ENCODE results near the gene SYT7.

- TF ChIP-seq, protein P1, sequence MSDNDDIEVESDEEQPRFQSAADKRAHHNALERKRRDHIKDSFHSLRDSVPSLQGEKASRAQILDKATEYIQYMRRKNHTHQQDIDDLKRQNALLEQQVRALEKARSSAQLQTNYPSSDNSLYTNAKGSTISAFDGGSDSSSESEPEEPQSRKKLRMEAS (IDR thresholded peaks at IDR 0.05), result no peak
- TF ChIP-seq CTCF (IDR thresholded peaks at IDR 0.05; ENCODE audit: low read depth, low read length, missing input control) (no peak), FOXA1 (IDR thresholded peaks at IDR 0.05) (no peak), YY1 (IDR thresholded peaks at IDR 0.05) (no peak), SP1 (IDR thresholded peaks at IDR 0.05) (no peak), EGR1 (IDR thresholded peaks at IDR 0.05; ENCODE audit: low read depth in 2 of 2) (no peak), JUND (IDR thresholded peaks at IDR 0.05) (no peak), GABPA (IDR thresholded peaks at IDR 0.05 in 1 of 2, conservative IDR thresholded peaks at IDR 0.05 in 1 of 2) (no peak)
- TF ChIP-seq, protein P2, sequence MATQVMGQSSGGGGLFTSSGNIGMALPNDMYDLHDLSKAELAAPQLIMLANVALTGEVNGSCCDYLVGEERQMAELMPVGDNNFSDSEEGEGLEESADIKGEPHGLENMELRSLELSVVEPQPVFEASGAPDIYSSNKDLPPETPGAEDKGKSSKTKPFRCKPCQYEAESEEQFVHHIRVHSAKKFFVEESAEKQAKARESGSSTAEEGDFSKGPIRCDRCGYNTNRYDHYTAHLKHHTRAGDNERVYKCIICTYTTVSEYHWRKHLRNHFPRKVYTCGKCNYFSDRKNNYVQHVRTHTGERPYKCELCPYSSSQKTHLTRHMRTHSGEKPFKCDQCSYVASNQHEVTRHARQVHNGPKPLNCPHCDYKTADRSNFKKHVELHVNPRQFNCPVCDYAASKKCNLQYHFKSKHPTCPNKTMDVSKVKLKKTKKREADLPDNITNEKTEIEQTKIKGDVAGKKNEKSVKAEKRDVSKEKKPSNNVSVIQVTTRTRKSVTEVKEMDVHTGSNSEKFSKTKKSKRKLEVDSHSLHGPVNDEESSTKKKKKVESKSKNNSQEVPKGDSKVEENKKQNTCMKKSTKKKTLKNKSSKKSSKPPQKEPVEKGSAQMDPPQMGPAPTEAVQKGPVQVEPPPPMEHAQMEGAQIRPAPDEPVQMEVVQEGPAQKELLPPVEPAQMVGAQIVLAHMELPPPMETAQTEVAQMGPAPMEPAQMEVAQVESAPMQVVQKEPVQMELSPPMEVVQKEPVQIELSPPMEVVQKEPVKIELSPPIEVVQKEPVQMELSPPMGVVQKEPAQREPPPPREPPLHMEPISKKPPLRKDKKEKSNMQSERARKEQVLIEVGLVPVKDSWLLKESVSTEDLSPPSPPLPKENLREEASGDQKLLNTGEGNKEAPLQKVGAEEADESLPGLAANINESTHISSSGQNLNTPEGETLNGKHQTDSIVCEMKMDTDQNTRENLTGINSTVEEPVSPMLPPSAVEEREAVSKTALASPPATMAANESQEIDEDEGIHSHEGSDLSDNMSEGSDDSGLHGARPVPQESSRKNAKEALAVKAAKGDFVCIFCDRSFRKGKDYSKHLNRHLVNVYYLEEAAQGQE (IDR thresholded peaks at IDR 0.05), result no peak
These were observed 4.2 kb upstream of the SYT7 start for GRCh38 chr11:61585115-61585514.

All from liver (tissue), 3 donors.